GM18498 (cell line): Measurements from ENCODE around the gene ANKRD60.

Experiments used
- ATAC-seq: cut with Tn5 transposase; IDR thresholded peaks from one replicate; pipeline ENCODE4 v1.9.1; 2021; ENCODE audit warnings: mild to moderate bottlenecking, moderate library complexity; ENCODE audit not compliant: unreplicated experiment

ANKRD60 gene

DNA sequence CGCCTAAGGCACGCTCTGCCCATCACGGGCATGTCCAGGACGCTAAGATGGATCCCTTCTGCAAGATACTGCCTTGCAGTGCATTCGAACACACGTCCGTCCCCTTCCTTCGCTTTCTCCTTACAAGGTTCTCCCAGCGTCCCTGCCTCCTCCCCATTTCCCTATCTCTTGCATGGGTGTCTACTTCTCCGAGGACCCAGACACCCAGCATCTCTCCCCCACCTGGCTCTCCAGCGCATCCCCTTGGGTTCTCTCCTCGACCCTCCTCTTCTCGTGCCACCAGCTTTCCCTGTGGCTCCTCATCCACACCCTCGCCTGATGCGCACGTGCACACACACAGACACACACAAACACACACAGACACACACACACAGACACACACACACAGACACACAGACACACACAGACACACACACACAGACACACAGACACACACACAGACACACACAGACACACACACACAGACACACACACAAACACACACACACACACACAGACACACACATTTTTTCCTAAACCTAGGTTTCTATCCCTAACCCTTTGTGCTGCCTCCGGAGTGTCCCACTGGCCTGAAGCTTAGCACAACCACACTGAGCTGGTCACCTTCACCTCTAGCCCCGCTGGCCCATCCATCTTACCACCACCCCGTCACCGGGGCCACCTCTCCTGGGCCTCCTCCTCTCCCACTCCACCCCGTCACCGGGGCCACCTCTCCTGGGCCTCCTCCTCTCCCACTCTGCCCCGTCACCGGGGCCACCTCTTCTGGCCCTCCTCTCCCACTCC is 31.9 kb downstream of the ANKRD60 start:
- ATAC-seq: no peak

DNA sequence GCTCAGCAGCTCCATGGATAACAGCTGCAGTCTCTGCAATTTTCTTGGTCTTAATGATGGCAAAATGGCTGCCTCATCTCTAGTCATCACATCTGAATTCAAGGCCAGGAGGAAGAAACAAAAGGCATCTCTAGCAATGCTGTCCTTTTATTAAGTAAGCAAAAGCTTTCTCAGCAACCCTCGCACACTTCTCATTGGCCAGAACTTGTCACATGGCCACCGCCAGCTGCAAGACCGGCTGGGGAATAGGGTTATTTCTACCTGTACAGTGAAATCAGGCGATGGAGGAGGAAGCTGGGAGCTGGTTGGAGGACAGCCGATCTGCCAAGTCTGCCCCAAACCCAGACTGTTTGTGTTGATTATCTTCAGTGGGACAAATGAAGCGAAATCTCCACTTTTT is 33.4 kb downstream of the ANKRD60 start:
- no peak for ATAC-seq

DNA sequence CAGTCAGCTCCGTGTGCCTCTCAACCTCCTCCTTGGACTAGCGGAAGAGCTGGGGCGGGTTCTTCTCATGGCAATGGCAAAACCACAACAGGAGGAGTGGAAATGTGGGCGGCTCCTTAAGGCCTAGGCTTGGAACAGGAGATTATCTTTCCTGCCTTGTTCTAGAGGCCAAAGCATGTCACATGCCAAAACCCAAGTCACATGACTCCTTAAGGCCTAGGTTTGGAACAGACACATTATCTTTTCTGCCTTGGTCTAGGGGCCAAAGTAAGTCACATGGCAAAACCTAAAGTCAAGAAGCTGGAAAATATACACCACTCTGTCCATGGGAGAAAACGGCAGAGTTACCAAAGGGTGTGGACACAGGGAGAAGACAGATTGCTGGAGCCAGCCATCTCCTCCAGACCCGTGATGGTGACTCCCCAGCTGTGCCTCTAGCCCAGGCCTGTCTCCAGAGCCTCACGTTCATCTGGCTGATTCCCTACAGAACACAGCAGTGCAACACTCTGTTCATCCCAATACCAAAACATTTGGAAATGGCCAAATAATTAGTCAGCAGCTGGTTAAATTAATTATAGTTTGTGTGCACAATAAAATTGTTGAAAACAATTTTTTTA is 34.2 kb downstream of the ANKRD60 start:
- no peak for ATAC-seq

DNA sequence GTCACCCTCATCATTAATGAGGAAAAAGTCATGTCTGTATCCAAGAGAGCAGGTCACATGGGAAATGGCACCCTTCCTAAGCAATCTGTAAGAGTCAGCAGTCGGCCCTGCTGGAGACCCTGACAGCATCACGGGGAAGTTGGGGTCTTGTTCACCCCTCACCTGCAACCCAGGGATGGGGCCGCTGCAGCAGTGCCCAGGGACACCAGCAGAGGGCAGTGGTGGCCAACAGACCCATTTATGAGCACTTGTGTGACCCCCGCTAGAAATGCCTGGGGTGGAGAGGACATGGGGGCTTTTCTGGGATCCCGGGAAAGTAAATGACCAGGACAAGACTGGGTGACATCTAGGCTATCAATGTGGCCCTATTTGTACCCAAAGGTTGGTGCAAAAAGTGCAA is 35.9 kb downstream of the ANKRD60 start:
- ATAC-seq: no peak

DNA sequence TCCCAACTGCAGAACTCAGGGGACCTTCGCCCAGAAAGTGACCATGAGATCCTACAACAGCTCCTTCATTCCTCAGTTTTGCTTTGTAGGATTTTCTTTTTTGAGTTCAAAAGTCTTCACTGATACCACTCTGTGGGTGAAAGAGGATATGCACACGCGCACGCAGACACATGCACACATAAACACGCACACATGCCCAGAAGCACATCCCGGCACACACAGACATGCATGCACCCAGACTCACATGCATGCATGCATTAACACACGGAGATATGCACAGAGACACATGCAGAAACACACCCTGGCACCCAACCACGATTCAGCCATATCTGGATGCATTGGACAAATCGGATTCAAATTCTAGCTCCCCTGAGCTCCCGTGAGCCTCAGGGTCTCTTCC is 36.4 kb downstream of the ANKRD60 start:
- ATAC-seq: no peak

DNA sequence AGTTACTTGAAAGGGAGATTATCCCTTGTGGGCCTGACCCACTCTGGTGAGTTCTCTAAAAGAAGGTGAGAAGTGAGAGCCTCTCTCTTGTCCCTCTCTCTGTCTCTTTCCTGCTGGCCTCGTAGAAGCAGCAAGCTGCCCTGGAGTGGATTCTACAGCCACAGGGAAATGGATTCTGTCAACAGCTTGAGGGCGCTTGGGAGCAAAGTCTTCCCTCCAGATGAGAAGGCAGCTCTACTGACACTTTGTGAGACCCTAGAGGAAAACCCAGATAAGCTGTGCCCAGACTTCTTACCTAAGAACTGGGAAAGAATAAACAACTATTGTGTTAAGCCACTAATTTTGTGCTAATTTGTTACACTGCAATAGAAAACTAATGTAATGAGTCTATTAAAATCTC is 39.9 kb downstream of the ANKRD60 start:
- no peak for ATAC-seq

DNA sequence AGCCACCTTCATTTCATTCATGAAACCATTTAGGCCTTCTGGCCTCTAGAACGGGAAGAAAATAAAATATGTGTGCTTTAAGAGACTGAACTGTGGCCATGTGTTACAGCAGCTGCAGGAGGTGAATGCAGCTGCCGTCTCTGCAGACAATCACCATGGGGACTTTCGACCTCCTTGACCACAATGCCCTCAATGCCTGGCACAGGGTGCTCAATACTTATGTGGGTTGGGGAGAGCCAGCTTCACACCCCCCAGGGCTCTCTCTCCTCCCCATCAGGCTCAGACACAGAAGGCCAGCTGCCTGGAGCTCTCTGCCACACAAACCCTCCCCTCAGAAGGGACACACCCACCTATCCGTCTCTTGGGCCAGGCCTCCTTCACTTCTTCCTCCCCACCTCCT is 43.5 kb downstream of the ANKRD60 start:
- no peak for ATAC-seq

DNA sequence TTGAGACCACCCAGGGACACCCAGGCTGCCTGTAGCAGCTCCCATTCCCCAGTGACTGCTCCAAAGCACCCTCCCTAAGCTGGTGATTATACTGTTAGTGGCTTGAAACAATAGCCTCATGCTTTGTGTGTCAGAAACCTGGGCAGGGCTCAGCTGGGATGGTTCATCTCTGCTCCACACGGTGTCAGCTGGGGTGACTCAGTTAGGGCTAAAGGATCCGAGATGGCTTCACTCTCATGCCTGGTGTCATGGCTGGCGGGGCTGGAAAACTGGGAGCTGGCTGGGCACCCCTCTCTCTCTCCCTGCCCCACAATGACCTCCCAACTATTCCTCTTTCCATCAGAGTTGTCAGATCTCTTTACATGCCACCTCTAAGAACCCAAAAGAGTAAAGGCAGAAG is 44.4 kb downstream of the ANKRD60 start:
- ATAC-seq: no peak

DNA sequence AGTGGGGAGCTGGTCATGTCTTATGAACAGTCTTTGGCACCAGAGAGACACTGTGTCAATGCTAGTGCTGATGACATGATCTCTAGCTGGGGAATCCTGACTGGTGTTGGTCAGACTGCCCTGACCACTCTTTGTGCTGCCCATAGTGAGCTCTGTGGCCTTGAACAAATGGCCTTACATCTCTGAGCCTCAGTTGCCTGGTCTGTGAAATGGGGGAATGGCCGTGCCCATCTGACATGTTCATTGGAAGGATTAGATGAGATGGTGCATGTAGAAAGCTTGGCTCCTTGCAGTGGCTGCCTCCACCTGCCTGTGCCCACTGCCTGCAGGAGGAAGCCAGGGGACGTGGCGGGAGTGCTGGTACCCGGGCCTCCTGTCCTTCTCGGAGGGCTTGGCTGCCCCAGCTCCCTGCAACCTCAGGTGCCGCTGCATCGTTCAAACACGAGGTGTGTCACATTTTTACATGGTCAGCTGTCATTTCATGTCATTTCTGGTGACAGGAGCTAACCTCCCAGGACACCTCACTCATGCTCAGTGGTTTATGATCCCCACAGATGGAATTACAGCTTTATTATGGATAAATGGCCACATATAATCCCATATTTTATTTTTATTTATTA is 45.8 kb downstream of the ANKRD60 start:
- ATAC-seq: no peak

DNA sequence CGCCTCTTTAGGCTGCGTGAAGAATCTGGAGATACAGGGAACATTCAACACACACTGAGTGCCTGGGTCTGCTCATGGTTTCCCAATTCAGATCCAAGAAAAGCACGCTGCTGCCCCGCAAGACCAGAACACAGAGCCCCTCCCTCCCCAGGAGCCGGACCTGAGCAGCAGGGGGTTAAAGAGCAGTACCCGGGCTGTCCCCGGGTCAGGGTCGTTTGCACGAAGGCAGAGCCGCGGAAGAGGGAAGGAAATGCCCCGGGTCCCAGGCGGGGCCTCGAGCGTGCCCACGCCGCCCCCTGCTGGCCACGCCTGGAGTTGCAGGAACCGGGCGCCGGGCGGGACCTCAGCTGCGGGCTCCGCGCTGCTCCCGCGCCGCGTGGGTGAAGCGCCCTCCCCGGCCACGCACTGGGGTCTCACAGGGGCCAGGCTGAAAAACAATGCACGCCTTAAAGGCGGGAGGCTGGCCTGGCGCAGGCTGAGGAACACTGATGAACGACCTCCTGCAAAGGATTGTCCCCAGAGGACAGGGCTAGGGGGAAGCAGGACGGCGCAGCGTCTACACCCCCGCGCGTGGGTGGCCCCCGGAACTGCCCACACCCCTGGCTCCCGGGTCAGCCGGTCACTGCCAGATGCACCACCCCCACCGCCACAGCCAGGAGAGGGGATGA is 48.9 kb downstream of the ANKRD60 start:
- ATAC-seq: no peak

DNA sequence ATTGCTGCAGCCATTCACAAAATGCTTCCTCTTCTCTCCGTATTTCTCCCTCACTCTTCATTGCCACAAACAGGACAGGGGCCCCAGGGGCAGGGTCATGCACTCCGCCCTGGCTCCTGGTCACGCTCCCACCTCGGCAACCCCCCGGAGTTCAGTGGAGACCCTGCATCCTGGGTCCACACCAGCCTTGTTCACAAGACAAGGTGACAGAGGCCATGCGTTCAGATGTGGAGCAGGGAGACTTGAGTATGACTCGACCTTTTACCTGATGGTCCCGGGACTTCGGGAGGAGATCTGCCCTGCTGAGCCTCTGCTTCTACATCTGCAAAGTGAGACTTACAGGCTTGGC is 49.4 kb downstream of the ANKRD60 start:
- no peak for ATAC-seq

DNA sequence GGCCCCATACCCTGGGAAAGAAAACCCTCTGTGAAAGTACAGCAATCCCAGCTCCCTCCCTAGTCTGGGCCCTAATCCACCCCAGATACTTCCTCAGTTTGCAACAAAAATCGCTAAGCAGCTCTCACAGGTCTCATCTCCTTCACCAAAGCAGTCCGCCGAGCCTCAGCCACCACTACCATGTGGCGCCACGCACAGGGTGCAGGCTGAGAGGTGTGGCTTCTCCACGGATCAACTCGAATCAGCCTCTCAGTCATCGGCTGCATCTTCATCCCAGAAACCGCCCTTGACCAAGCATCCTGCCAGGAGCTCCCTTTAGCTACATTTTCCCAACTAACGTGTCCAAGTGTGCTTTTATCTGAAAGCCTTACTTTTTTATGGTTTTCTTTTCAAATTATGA is 50.7 kb downstream of the ANKRD60 start:
- no peak for ATAC-seq

DNA sequence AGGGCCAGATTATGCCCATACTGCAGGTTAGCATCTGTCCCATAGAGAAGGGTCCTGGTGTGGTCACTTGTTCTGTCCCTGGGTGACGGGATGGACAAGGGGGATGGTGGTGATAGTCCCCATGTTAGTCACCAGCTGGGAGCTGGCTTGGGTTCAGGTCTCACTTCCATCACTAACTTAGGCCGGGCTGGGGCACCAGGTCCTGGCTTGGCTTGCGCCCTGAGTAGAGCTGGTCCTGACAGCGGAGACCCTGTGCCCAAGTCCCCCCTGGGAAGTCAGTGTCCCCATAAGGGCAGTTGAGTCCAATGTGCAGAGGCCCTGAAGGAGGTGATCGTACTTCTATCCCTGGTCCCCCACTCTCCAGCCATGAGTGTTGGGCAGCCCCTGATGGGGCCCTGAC is 52.6 kb downstream of the ANKRD60 start:
- no peak for ATAC-seq

DNA sequence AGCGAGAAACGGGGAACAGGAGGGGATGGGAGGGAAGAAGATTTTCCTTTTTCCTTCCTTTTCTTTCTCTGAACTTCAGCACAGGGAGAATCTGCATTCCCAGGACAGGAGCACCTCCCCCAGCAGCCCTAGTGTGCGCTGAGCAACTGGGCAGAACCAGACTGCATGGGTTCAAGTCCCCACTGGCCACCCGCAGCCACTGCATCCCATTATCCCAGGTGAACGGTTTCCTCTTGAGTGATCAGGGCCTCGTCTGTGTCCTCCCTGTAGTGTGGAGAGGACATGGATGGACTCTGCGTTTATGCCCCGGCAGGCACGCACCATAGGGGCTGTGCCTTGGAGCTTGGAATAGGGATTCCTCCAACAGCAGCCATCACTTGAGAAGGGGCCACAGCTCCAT is 53.0 kb downstream of the ANKRD60 start:
- no peak for ATAC-seq

DNA sequence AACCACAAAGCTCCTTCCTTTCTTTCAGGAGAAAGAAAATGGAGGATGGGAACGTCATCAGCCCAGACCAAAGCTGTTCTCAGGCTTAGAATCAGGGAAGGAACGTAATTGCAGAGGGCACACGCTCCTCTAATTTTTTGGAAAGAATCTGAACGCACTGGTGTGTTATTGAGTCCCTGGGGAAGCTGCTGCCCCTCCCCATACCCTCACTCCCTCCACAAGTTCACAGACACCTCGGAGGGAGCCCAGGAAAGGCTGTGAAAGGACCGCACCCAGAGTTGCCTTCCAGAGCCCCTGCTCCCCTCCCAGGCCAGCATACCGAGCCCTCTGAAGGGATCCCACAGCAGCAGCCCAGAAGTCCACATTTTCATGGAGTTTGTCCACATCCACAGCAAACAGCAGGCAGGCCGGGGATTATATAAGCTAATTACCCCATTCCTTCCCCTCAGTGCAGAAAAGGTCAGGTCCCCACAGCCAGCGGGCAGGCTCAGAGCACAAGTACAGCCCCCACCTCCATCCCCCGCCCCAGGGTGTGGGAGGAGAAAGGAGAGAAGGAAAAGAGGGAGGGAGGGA is 53.7 kb downstream of the ANKRD60 start:
- ATAC-seq: no peak

DNA sequence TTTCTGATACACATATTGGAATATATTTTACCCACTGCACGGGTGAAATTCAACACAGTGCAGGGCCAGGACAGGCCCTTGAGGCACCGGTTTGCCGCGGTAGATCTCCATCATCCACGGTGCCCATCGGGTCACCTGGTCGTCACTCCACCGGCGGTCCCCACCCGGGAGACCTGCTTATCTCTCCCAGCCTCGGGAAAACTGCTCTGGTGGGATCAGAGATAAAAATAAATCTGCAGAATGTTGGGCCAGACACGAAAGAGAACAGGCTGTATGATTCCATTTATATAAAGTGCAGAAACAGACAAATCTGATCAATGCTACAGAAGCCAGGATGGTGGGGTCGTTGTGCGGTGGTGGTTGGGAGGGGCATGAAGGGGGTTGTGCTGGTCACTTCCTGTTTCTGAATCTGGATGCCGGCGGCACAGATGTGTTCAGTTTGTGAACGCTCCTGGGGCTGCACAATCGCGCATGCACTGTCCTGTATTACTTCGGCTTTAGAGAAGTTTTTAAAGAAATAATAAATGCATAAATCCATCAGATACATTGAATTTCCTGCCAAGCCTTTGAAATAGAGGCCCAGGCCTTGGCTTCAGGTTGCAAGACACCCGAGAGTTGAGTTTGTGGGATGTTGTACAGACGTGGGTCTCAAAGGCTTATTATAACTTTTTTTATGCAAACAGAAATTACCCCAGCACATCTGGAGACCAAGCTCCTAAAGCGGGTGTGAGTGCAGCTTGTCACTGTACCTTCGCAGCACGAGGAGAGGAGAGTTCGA is 54.3 kb downstream of the ANKRD60 start:
- ATAC-seq: no peak

DNA sequence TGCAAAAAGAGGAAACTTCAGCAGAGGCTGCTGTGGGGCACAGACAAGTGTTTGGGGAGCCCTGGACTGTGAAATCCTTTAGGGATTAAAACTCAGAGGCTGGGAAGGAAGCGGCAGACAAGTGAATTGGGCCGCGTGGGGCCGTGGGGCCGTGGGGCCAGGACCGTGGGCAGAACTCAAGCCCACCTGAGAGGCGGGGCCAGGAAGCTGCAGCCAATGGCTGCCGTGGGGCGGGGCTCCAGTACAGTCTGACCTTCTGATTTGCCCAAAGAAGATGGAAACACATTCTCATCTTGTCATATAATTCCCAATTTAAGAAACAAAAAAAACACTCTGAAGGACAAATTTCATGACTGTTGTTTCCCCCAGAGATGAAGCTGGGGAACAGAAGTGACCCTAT is 55.4 kb downstream of the ANKRD60 start:
- no peak for ATAC-seq

DNA sequence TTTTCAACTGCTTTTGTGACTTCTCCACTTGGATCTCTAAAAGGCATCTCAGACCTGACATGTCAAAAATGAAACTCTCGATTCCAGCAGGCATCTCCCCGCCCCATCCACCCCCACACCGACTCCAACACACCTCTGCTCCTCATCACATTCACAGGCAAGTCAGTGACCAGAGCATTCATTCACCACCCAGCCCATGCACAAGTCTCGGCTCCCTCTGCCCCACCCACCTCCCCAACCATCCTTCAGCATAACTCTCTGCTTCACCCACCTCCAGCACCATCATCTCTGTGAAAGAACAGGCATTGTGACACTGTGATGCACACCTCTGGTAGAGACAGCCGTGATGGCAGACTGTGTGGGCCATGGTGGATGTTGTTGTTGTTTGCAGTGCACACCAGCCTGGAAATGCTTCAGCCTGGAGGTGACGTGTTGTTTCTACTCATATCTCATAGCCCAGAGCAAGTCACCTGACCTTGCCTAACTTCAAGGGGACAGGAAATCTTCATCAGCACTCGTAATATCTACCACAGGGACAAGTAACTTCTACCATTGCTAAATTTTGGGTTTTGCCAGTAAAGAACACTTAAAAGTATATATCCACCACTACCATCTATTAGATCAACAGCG is 56.5 kb downstream of the ANKRD60 start:
- no peak for ATAC-seq

DNA sequence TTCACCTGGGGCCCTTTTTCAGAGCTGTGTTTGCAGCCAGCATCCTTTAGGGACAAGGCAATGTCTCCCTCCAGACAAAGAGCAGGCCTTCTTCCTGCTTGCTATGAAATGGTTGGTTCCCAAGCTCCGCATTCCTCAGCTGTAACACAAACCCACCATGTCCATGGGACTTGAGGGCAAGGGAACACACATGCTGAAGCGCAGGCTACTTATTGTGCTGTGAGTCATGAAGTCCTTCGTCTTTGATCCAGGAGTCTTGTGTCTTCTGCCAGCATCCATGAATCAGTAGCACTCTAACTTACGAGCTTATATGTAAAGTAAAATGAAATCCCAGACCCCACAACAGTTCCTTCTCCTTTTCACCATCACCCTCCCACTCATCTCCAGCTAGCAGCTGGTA is 59.0 kb downstream of the ANKRD60 start:
- no peak for ATAC-seq

DNA sequence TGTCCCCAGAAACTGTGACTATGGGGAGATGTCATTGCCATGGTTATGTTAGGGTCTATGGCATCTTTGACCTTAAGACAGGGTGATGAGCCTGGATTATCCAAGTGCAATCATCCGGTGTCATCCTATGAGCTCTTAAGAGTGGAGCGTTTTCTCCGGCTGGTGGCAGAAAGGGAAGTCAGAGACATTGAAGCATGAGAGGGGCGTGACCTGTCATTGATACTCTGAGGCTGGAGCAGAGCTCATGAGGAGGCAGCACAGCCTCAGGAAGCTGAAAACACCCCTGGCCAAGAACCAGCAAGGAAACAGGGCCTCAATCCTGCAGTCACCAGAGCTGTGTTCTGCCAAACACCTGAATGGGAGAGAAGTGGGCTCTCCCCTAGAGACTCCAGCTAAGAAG is 59.6 kb downstream of the ANKRD60 start:
- ATAC-seq: no peak
